GM12878 (cell line): ENCODE data around the gene EIF1. TPM values are rescaled to one million over a fixed set of nuclear protein-coding genes. Genes with fewer than 3 reads are reported as not detected.

Experiments
- ATAC-seq: fragments of 200-7000 bp; cut with Tn5 transposase; 3 replicates; pipeline ENCODE4 v1.9.1; 2020; ENCODE audit warnings: mild to moderate bottlenecking, moderate library complexity
- BruUV-seq: library from RNA; stranded (reverse); fragments of 400-500 nt; replicated peaks from 2 replicates; lab custom pipeline; 2021; lab: Mats Ljungman, UMichigan
- CTCF ChIA-PET: fragments of 300-600 bp; sonication (Branson Sonifier 250); formaldehyde crosslinking; extraction: SDS; loops from one replicate; lab custom pipeline; 2021; ENCODE audit warnings: inconsistent platforms; lab: Yijun Ruan, JAX
- POLR2A ChIA-PET: fragments of 350-600 bp; formaldehyde crosslinking; extraction: SDS; loops from one replicate; lab custom pipeline; 2021; ENCODE audit warnings: inconsistent platforms; lab: Charles Lee
- RAD21 ChIA-PET: fragments of 300-600 bp; sonication (Branson Sonifier 250); formaldehyde crosslinking; loops from one replicate; lab custom pipeline; 2023; ENCODE audit warnings: antibody characterized with exemption; ENCODE audit not compliant: unreplicated experiment; lab: Charles Lee
- SMC1A ChIA-PET: fragments of 300-600 bp; sonication (Branson Sonifier 250); formaldehyde crosslinking; loops from one replicate; lab custom pipeline; 2023; ENCODE audit not compliant: unreplicated experiment, uncharacterized antibody; lab: Charles Lee
- DNase-seq: peaks from one replicate; pipeline ENCODE4 v3.0.0-alpha.2; 2011; ENCODE audit warnings: low read depth, low spot score
- FAIRE-seq: peaks from 3 replicates; lab custom pipeline; 2011; peaks lifted over from hg19 to GRCh38; lab: Jason Lieb, UNC
- H2AFZ ChIP-seq: 2 replicates; pipeline ENCODE4 v1.6.0; 2011; ENCODE audit warnings: low read depth, low read length, control low read depth; ENCODE audit not compliant: control insufficient read depth
- H3K27ac ChIP-seq: 2 replicates; pipeline ENCODE4 v1.5.1; 2011; ENCODE audit warnings: control low read depth; ENCODE audit not compliant: control insufficient read depth, insufficient read depth
- H3K27me3 ChIP-seq, 2 experiments: replicated peaks in 1 of 2; 2 replicates each; pipeline versions ENCODE4 v1.6.0 to v1.6.1; 2011; ENCODE audit warnings: low read length in 1 of 2; ENCODE audit not compliant: control insufficient read depth in 2 of 2, insufficient read depth in 2 of 2
- H3K36me3 ChIP-seq, 2 experiments: 2 replicates each; pipeline ENCODE4 v1.5.1; 2011; ENCODE audit warnings: low read length in 1 of 2; ENCODE audit not compliant: control insufficient read depth in 2 of 2, insufficient read depth in 2 of 2
- H3K4me1 ChIP-seq: 2 replicates; pipeline ENCODE4 v1.6.1; 2011; ENCODE audit warnings: mild to moderate bottlenecking, low read length, moderate library complexity, mixed read lengths; ENCODE audit not compliant: control insufficient read depth, insufficient read depth
- H3K4me2 ChIP-seq: 2 replicates; pipeline ENCODE4 v1.6.0; 2011; ENCODE audit warnings: control low read depth; ENCODE audit not compliant: control insufficient read depth, insufficient read depth
- H3K4me3 ChIP-seq: fragments of 200-600 bp; sonication (generic); 2 replicates; pipeline ENCODE4 v1.5.1; 2016
- H3K79me2 ChIP-seq: 2 replicates; pipeline ENCODE4 v1.6.0; 2011; ENCODE audit warnings: low read length; ENCODE audit not compliant: control insufficient read depth, insufficient read depth
- H3K9ac ChIP-seq: 2 replicates; pipeline ENCODE4 v1.8.0; 2011; ENCODE audit warnings: low read length, control low read depth, mixed read lengths; ENCODE audit not compliant: control insufficient read depth, insufficient read depth
- H3K9me3 ChIP-seq: replicated peaks from 3 replicates; pipeline ENCODE4 v1.5.1; 2011; ENCODE audit warnings: mild to moderate bottlenecking, low read length; ENCODE audit not compliant: control insufficient read depth, insufficient read depth
- H4K20me1 ChIP-seq: 2 replicates; pipeline ENCODE4 v1.6.0; 2011; ENCODE audit not compliant: control insufficient read depth, insufficient read depth
- BRCA1 ChIP-seq: IDR thresholded peaks from 2 replicates; pipeline ENCODE4 v1.6.1; 2011; ENCODE audit warnings: low read depth, low read length, improper control_type of control experiment
- CHD2 ChIP-seq: IDR thresholded peaks from 2 replicates; pipeline ENCODE4 v1.6.1; 2011; ENCODE audit warnings: low read depth, low read length, improper control_type of control experiment, borderline replicate concordance
- CREB1 ChIP-seq: IDR thresholded peaks from 2 replicates; pipeline ENCODE4 v1.6.1; 2012; ENCODE audit warnings: low read depth, mild to moderate bottlenecking, inconsistent platforms
- IRF3 ChIP-seq: fragments of 450-650 bp; IDR thresholded peaks from 2 replicates; pipeline ENCODE4 v1.6.1; 2014; ENCODE audit warnings: mild to moderate bottlenecking
- MEF2A ChIP-seq: IDR thresholded peaks from 2 replicates; pipeline ENCODE4 v1.6.1; 2011; ENCODE audit warnings: low read depth, mild to moderate bottlenecking, low read length, moderate library complexity; ENCODE audit not compliant: insufficient read depth
- SMARCA5 ChIP-seq: fragments of 450-650 bp; IDR thresholded peaks from 2 replicates; pipeline ENCODE4 v1.6.1; 2017; ENCODE audit warnings: mild to moderate bottlenecking
- STAT1 ChIP-seq: fragments of 450-650 bp; conservative IDR thresholded peaks from 2 replicates; pipeline ENCODE4 v1.6.1; 2014; ENCODE audit warnings: antibody characterized with exemption, mild to moderate bottlenecking
- YY1 ChIP-seq: IDR thresholded peaks from 2 replicates; pipeline ENCODE4 v1.6.1; 2011; ENCODE audit warnings: low read depth, mild to moderate bottlenecking, low read length
- ZSCAN29 ChIP-seq: fragments of 450-650 bp; IDR thresholded peaks from 2 replicates; pipeline ENCODE4 v1.6.1; 2017; ENCODE audit warnings: mild to moderate bottlenecking, moderate library complexity
- WGBS: methylation state at CpG from one replicate; pipeline ENCODE4 v1.1.6; 2016; ENCODE audit warnings: low lambda C conversion rate; ENCODE audit not compliant: insufficient replicate concordance, insufficient coverage; ENCODE audit errors: missing lambda C conversion rate; 5-methylcytosine and 5-hydroxymethylcytosine counted together
- in situ Hi-C: fragments of 300-500 bp; cut with MboI; formaldehyde crosslinking; loops from 9 replicates; pipeline ENCODE4 v1.14.3; 2018; ENCODE audit warnings: mixed read lengths
- intact Hi-C: fragments of 100-400 bp; cut with micrococcal nuclease; formaldehyde crosslinking; loops from one replicate; pipeline ENCODE4 v1.14.2; 2022; ENCODE audit not compliant: unreplicated experiment
- polyA plus RNA-seq, 11 experiments: library from polyadenylated mRNA; depleted of rRNA in 4 of 11; unstranded in 6 of 11; stranded (reverse) in 5 of 11; fragments of >200 nt; fragmentation: Nextera tagmentation in 4 of 11; fragmentation: Illumina TruSeq in 1 of 11; extraction: Ambion mirVana in 4 of 11; extraction: Trizol in 1 of 11; gene quantifications; 1 replicate in 1 of 11; 2 replicates in 10 of 11; pipeline versions ENCODE4 v1.2.1 to v1.2.3, GENCODE V29; 2011 to 2016; ENCODE audit warnings: inconsistent platforms in 2 of 11, missing spikeins in 2 of 11, low read depth in 1 of 11
- total RNA-seq, 4 experiments: library from RNA; depleted of rRNA in 3 of 4; stranded (reverse); fragments of >200 nt in 3 of 4; fragmentation: Illumina TruSeq in 1 of 4; extraction: Trizol in 1 of 4; gene quantifications; 2 replicates each; pipeline versions ENCODE4 v1.2.1 to v1.2.3, GENCODE V29; 2013 to 2021

EIF1 gene
- total and polyA plus RNA-seq, 10 of the 15 experiments (the other 5 are each of a cell fraction or from before 2014, with no cell fraction given): 39.4 to 815 (median 480) TPM

GRCh38 chr17:41717408-41718286, 29.0 kb downstream of the EIF1 start:
- 50% methylated on average over 15 of the region's 15 CpGs for WGBS
- ChIA-PET RAD21 (no interaction called here), SMC1A (no interaction called here), CTCF (interaction anchor here (0.6 to 1.3 kb wide), 3 partner anchors 20 to 133 kb away, joined by 3 read pairs; no protein-coding TSS in a partner anchor), POLR2A (no interaction called here)
- Histone ChIP-seq H4K20me1 (no peaks in the 10 kb centered on the region), H3K4me2 (no peak overlapping the region), H3K9me3 (no peaks in the 10 kb centered on the region), H2AFZ (no peak overlapping the region), H3K36me3 (no peaks in the 10 kb centered on the region), H3K27ac (no peak overlapping the region), H3K4me3 (no peak overlapping the region), H3K4me1 (no peaks in the 10 kb centered on the region), H3K79me2 (no peaks in the 10 kb centered on the region), H3K9ac (no peak overlapping the region), H3K27me3 (peaks cover 0 to 4% of the 10 kb centered on the region in 2 experiments; a peak in 3 of 4 replicates)
- ATAC-seq (no peak), FAIRE-seq (no peak), DNase-seq (no peak)
- intact Hi-C loops: no loop called here
- in situ Hi-C loops: no loop called here
- TF ChIP-seq CHD2 (no peak), MEF2A (no peak), CREB1 (no peak), BRCA1 (no peak), YY1 (no peak), STAT1 (no peak), ZSCAN29 (no peak), IRF3 (no peak), SMARCA5 (no peak)
- BruUV-seq: no TSS peak
